NCI-H524 treated with DMSO at 0.1 percent for 48 hours (cell line): ENCODE data around the gene PTGDS.
"Not testable (repeated sequence)": the region's sequence is repeated elsewhere in the genome, so short reads cannot be mapped to it uniquely, and the experiment has no call there.

Experiments used
- DNase-seq: peaks from one replicate; lab custom pipeline; 2025; lab: John Stamatoyannopoulos, UW

PTGDS gene

DNA sequence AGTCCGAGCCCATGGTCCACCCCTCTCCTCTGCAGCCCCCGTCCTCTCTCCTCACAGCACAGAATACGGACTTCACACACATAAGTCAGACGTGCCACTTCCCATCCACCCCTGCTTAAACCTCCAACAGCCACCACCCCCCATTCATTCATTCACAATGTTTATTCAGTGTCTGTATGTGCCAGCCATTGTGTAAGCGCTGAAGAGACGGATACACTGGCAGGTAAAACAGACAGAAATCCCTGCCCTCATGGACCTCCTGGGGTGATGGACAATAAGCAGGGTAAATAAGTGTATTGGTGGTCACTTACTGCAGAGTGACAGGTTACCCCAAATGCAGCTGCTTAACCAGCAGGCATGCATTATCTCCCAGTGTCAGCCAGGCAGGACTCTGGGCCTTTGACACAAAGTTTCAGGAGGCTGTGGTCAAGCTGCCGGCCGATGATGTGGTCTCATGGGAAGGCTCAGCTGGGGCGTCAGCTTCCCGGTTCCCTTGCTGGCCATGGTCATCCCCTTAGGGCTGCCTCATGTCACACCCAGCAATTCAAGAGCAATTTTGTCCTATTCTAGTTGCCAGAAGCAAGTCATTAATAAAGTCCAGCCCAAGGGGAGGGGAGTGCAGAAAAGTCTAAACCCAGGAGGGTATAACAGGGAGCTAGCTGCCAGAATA is 13.1 kb downstream of the PTGDS start:
- DNase-seq = no peak

DNA sequence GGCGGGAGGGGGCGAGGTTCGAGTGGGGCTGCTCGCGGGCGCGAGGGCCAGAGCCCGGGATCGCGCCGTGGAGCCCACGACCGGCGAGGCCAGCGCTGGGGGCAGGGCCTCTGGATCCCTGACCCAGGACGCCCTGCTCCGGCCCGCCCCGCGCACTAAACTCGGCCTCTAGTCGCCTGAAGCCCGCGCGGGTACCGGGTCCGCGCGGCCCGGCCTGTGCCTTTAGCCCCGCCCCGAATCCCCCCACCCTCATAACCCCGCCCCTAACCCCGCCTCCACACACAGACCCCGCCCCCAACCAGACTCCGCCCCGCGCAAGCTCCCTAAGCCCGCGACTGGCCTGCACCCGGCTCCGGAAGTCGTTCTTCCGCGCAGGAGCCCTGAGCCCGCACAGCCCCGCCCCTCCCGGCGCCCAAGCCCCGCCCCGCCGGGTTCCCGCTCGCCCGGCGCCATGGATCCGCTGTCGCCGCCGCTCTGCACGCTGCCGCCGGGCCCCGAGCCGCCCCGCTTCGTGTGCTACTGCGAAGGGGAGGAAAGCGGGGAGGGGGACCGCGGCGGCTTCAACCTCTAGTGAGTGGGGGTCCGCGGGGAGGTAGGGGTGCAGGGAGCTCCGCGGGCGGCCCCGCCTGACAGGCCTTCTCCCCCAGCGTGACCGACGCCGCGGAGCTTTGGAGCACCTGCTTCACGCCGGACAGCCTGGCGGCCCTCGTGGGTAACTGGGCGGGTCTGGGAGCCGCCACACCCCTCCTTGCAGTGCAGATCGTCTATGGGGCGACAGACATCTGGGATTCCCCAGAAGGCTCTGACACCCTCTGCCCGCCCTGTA is 14.9 kb downstream of the PTGDS start, which contains the start of gene PAXX:
PAXX (plus strand) TSS at position 430 of the 826 bp plus-strand sequence; CDS start at position 452, 22 bp downstream.
- DNase-seq = peak; percentile 26

DNA sequence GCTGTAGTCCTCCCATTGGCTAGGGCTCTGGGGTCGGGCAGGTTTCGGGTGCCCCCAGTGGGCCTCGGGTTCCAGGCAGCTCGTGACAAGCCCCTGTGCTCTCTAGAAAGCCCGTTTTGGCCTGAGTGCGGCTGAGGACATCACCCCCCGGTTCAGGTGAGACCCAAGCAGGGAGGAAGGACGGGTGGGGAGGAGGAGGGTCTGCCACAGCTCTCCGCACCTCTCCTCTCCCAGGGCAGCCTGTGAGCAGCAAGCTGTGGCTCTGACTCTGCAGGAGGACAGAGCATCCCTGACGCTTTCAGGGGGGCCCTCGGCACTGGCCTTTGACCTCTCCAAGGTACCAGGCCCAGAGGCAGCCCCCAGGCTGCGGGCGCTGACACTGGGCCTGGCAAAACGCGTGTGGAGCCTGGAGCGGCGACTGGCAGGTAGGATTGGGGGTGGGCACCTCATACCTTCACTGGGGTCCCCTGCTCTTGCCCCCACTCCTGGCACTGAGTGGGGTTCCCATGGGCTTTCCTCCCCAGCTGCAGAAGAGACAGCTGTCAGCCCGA is 15.6 kb downstream of the PTGDS start:
- no peak for DNase-seq

DNA sequence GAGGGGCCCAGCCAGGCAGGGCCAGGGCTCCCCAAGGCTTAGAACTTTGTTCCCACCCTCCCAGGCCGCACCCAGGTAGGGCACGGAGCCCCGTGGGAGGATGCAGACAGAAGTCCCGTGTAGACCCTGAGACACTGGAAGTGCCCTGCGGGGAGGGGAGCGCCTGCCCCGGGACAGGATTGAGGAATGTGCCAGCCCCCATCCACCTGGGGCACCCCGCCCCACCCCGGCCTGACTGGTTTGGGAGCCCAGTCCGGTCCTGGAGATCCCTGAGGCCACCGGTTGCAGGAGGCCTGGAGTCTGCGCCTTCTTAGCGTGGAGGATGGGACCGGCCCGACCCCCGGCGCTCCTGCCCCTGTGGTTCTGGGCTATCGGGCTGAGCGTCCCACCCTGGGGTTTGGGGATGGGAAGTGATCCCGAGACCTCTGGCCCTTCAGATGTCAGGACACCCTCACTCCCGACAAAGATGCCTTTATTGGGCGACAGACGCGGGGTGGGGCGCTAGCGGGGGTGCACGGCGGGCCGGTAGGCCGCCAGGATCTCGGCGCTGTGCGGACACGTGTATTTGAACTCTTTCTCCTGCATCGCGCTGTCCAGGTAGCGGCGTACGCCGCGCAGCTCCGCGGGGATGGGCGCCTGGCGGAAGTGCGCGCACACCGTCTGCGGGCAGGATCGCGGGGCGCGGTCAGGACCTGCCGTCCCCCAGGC is 17.0 kb downstream of the PTGDS start:
- DNase-seq = no peak

DNA sequence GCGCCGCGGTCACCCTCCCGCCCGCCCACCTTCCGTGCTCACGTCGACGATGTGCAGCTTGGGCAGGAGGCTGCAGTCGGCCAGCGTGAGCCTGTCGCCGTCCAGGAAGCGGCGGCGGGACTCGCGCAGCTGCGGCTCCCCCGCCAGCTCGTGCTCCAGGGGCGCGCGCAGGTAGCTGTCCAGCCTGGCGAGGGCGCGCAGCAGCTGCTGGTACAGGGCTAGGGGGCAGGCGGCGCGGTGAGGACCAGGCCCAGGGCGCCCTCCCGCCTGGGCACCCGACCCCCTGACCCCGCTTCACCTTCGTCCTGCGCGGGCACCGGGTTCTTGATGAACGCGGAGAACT is 17.6 kb downstream of the PTGDS start:
- no peak for DNase-seq

DNA sequence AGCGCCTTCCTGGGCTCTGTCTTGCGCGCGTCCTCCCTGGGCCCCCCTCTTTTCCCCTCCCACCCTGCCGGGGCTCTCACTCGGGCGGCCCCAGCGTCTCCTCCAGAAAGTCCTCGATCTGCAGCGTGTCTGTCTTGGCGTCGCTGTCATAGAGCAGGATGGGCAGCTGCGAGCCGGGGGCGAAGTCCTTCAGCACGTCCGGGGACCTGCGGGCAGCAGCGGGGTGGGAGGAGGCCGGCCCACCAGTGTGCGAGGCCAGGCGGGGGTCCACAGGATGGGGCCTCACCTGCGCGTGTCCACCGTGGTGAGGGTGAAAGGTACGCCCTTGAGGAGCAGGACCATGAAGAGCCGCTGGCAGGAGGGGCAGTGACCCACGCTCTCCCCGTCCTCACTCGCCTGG is 18.1 kb downstream of the PTGDS start:
- DNase-seq = no peak

DNA sequence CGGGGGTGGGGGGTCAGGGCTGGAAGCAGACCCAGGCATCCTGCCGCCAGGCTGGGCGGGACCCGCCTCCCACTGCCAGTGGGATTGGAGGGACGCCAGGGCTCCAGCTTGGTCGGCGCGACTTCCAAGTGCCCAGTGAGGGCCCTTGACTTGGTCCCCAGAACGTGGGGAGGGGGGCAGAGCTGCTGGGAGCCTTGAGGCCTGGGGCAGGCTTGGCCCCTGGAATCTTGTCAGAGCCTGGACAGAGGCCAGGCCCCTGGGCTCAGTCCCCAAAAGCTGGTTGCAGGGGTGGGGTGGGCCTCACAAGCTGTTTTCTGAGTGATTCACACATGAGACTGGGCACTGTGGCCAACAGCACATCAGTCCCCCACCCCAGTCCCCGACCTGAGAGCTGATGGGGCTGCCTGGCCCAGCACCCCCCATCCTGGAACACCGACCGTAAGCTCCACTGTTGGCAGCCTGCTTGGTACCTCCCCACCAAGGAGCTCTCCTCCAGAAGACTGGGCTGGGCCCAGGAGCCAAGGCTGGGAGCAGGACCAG is 18.5 kb downstream of the PTGDS start:
- DNase-seq = no peak

DNA sequence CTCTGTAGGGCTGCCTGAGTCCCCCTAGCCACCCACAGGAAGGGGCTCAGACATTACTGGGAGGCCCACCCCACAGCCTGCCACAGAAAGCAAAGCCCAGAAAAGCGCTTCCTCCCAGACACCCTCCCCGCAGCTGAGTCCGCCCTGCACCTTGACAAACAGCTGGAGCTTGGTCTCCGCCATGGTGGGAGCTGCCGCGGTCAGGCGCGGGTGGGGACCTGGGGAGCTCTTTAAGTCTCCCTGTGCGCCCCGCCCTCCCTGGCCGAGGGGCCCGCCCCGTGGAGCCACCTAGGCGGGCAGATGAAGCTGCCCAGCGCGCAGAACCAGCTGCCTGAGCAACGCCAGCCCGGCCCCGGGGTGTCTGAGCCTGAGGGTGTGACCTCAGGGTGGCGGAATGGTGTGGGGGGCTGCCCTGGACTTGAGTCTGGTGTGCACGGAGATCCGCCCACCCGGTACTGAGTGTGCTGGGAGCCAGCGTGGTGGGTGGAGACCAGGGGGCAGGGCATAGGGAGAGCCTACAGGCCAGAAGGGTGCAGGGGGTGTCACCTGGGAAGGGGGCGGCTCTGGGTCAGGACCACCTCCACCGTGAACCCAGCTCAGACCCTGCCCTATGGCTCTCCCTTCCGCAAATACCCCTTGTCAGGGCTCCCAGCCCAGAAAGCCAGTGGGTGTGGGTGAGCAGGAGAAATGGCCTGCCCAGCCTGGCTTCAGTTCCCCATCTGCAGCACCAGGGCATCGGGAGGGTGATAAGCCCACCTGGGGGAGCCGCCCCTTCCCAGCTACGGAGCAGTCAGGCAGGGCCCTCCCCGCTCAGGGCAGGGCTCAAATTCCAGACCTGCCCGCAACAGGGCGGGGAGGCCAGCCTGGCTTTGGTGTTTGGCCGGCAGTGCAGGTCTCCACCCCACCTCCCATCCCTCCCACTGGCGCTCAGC is 19.3 kb downstream of the PTGDS start, which contains the start of gene CLIC3:
CLIC3 (minus strand) TSS at position 208 of the 932 bp plus-strand sequence; CDS start at position 183, 25 bp downstream.
- no peak for DNase-seq

DNA sequence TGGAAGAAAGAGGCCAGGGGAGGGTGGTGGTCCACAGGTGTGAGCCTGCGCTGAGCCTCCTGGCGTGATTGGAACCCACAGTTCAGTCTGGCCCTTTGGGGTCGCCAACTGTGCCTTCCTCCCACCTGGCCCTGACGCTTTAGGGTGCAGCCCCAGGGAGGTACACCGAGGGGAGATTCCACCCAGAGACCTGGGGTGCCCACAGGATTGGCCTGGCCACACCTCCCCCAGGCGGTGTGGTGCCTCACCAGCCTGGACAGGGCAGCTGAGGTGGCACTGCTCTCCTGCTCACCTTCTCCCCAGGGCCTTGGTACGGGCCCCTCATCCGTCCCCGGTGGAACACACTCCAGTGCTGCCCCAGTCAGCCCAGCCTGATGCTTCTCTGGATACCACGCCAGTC is 20.1 kb downstream of the PTGDS start:
- no peak for DNase-seq

DNA sequence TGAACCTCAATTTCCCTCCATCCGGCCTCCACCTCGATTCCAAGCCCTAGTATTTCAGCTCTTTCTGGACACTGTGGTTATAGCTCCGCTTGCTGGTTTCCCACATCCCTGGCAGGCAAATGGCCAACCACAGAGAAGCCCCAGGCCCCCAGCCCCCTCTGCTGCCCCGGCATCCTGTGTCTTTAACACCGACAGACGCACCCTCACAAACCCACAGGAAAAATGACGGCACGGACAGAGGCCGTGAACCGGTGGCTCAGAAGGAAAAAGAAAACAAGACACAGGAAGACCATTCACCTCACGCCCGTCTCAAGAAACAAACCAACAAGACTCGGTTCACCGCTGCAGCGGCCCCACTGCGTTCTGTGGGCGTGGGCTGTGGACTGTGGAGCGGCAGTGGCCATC is 20.5 kb downstream of the PTGDS start:
- DNase-seq = no peak

DNA sequence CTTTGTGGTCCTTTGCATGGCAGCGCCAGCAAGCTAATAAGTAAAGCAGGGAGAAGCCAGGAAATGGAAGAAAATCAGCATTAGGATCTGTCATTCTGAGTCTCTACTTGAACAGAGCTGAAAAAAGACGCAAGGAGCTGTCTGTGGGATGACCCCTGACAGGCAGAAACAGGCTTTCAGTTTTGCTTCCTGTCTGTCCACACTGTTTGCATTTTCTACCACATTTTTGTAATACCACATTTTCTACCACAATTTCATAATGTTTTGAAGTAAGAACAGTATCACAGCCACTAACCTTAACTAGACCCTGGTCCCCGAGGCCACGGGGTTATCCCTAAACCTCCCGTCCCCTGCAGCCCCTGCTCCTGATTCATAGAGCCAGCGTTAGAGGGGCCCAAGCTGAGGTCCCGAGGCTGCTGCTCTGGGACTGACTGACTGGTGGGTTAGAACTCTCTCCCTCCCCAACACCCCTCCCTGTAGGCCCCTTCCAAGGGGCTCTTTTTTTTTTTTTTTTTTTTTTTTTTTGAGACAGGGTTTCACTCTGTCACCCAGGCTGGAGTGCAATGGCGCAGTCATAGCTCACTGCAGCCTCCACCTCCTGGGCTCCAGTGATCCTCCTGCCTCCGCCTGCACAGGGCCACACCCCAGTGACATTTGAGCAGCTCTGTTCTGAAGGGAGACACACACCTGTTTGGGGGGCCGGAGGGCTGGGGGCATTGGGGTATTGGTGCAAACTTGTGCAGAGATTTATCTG is 23.1 kb downstream of the PTGDS start:
- no peak for DNase-seq

DNA sequence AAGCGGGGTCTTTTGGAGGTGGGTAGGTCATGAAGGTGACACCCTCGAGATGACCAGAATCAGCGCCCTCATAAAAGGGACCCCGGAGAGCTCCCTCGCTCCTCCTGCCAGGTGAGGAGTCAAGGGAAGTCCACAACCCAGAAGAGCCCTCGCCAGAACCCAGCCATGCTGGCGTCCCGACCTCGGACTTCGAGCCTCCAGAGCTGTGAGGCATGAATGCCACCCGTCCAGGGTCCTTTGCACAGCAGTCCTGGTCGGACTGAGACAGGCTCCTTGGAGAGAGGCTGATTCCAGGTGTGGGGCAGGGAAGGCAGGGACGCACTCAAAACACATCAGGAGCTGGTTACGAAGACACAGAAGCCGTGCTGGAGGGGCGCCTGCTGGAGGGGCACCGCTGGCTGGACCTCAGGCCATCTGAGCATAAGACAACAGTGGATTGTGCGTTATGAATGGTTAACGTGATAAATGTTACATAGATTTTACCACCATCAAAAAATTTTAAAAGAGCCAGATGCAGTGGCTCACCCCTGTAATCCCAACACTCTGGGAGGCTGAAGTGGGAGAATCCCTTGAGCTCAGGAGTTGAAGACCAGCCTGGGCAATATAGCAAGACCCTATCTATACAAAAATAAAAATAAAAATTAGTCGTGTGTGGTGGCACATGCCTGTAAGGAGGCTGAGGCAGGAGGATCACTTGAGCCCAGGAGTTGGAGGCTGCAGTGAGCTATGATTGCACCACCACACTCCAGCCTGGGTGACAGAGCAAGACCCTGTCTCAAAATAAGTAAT is 24.7 kb downstream of the PTGDS start:
- no peak for DNase-seq

DNA sequence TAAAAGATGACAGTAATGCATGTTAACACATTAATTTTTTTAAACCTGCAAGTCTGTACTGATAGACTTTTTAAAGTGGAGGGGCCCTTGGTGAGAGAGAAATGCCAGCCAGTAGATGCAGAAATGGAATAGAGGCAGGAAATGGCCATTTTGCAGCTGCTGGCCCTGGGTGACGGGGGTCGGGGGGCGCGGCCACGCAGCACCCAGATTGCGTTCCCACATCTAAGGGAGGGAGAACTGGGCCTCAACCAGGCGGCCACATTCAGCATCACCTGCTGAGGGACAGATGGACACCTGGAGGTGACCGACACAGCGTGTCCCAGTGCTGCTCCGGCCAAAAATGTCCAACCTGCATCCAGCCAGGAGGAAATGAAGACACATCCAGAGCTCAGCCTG is 25.3 kb downstream of the PTGDS start:
- DNase-seq = no peak

DNA sequence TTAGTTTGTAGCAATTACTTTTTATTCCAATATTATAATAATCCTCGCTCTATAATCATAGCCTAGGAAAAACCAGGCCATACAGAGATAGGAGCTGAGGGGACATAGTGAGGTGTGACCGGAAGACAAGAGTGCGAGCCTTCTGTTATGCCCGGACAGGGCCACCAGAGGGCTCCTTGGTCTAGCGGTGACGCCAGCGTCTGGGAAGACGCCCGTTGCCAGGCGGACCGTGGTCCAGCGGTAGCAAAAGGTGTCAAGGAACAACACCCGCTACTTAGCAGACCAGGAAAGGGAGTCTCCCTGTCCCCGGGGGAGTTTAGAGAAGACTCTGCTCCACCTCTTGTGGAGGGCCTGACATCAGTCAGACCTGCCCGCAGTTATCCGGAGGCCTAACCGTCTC is 27.0 kb downstream of the PTGDS start:
- DNase-seq = not testable (repeated sequence)

DNA sequence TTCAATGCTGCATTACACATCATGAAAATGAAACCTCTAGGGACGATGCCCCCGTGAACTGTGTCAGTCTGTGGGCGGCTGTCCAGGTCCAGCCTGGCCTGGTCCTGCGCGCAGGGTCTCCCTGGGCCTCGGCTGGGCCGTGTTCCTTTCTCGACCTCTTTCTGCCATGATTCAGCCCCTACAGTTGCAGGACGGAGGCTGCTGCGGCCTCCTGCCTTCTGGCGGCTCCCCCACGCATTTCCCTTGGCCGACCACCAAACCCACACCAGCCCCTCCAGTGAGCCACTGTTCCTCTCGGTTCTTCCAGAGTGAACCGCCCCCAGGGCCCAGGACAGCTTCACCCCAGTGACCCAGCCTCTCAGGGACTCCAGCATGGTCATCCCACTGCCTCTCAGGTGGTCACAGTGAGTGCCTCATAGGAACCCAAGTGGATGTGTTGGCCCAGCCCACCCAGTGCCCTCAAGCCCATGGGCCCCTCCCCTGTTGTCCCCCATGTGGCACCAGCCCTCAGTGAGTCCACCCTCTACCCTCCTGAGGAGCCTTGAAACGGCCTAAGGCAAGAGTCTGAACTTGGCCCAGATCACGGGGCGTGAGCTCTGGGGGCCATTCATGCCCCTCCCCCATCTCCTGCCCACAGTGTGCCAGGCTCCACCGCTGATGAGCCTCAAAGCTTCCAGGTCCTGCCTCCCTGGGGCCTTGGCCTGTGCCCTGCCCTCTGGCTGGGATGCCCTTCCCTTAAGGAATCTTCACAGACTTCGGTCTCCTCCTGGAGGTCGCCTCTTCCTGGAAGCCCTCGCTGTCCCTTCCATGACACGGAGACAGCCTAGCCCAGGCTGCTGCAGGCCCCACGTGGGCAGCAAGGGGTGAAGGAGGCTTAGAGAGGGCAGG is 29.1 kb downstream of the PTGDS start:
- no peak for DNase-seq

DNA sequence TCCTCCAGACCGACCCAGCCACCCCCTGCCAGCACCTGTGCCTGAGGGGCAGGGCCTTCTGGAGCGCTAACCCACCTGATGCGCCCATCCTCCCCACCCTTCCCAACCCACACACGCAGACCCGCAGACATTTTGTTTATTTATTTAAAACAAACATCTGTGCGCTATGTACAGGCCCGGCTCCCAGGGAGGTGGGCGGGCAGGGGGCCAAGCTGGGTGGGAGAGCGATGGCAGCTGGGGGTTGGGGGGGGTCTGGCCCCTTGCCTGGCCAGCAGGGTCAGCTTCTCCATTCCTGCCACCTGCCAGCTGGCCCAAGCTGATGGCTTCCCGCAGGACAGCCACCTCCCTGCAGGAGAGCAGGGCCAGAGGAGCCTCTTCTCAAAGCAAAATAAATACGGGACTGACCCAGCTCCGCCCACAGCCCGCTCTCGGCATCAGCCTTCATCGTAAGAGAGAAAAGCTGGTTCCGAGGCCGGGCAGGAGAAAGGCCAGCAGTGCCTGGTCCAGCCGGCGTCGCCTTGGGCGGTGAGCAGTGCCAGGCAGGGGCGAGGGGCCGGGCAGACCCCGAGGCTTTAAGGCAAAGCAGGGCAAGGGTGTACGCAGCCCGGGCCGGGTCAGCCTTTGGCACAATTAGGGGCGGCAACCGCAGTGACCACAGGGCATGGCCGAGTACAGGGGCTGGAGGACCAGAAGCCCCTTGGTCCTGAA is 30.0 kb downstream of the PTGDS start:
- no peak for DNase-seq

DNA sequence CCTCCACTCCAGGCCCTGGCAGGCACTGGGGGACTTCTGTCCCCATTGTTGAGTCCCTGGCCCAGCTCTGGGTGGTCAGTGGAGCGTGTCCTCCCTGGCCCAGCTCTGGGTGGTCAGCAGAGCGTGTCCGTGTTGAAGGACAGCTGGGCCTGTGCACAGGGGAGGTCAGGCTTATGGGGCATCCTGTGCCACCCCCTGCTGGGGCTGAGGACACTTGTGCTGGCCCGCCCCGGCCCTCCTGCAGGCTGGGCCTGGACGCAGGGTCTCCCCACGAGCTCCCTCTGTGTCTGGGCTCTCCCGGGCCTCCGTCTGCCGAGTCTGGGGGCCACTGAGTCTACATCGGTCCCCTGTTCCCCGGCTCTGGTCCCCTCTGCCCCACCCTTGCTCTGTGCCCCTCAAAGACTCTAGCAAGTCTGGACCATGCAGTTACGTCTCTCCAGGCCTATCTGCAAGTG is 30.5 kb downstream of the PTGDS start:
- no peak for DNase-seq

DNA sequence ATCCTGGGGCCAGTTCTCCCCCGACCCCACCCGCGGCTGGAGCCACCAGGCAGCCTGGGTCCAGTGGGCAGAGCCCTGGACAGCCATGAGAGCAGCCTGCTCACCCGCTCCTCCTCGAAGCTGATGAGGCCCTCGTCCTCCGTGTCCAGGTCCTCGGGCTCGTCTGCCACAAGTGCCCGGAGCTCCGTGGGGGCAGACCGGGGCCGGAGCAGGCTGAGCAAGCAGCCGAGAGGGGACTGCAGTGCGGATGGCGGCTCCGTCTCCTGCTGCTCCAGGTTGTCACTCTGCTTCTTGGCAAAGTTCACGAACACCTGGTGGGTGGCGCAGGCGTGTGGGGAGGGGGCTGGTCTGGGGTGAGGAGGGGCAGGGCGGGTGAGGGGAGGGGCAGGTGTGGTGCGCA is 31.0 kb downstream of the PTGDS start:
- DNase-seq = no peak
